CD14-positive monocyte (primary cell): ENCODE measurements around the gene CXCR4. TPM values are rescaled to one million over a fixed set of nuclear protein-coding genes. Genes with fewer than 3 reads are reported as not detected.

Experiments used
- DNase-seq, 3 donors: peaks; one replicate each; pipeline ENCODE4 v3.0.0-alpha.2; 2011 to 2022
- H2AFZ ChIP-seq: 2 replicates; pipeline ENCODE4 v1.6.0; 2012; ENCODE audit warnings: mild to moderate bottlenecking, low read depth, low read length, inconsistent platforms; ENCODE audit not compliant: insufficient read depth, poor library complexity, severe bottlenecking
- H3K27ac ChIP-seq, 2 donors: 1 replicate in 1 of 2; 2 replicates in 1 of 2; pipeline ENCODE4 v1.5.1; 2012 to 2013; ENCODE audit warnings: low read length in 2 of 2, control low read depth in 1 of 2, inconsistent platforms in 1 of 2, low read depth in 1 of 2, mild to moderate bottlenecking in 1 of 2
- H3K27me3 ChIP-seq, 2 donors: one replicate each; pipeline versions ENCODE4 v1.6.0 to v1.6.1; 2011 to 2013; ENCODE audit warnings: low read length in 2 of 2; ENCODE audit not compliant: control insufficient read depth in 2 of 2, insufficient read depth in 2 of 2
- H3K36me3 ChIP-seq, 2 donors: replicated peaks in 1 of 2; 1 replicate in 1 of 2; 2 replicates in 1 of 2; pipeline versions ENCODE4 v1.5.1 to v1.6.1; 2012 to 2013; ENCODE audit warnings: low read length in 2 of 2, control low read depth in 1 of 2, inconsistent platforms in 1 of 2, mild to moderate bottlenecking in 1 of 2; ENCODE audit not compliant: insufficient read depth in 2 of 2, control insufficient read depth in 1 of 2
- H3K4me1 ChIP-seq, 2 donors: 1 replicate in 1 of 2; 2 replicates in 1 of 2; pipeline versions ENCODE4 v1.5.1 to v1.6.1; 2012 to 2013; ENCODE audit warnings: low read length in 2 of 2, control low read depth in 1 of 2, inconsistent platforms in 1 of 2, mild to moderate bottlenecking in 1 of 2, moderate library complexity in 1 of 2; ENCODE audit not compliant: insufficient read depth in 2 of 2, control insufficient read depth in 1 of 2
- H3K4me2 ChIP-seq: replicated peaks from 2 replicates; pipeline ENCODE3; 2012; ENCODE audit warnings: low read length, moderate library complexity, mild to moderate bottlenecking; ENCODE audit not compliant: poor library complexity, severe bottlenecking; ENCODE audit errors: extremely low read depth
- H3K4me3 ChIP-seq, 3 experiments: fragments of 200-600 bp in 1 of 3; sonication (generic) in 1 of 3; replicated peaks in 1 of 3; 1 replicate in 2 of 3; 2 replicates in 1 of 3; pipeline ENCODE4 v1.5.1; 2011 to 2013; ENCODE audit warnings: low read length in 3 of 3, mild to moderate bottlenecking in 3 of 3, control low read depth in 2 of 3, low read depth in 2 of 3, inconsistent platforms in 1 of 3, moderate library complexity in 1 of 3
- H3K79me2 ChIP-seq: 2 replicates; pipeline ENCODE4 v1.6.0; 2012; ENCODE audit warnings: mild to moderate bottlenecking, control low read depth, inconsistent platforms, low read length, moderate library complexity; ENCODE audit not compliant: insufficient read depth
- H3K9ac ChIP-seq: 2 replicates; pipeline ENCODE4 v1.6.0; 2017; ENCODE audit warnings: low read length, mild to moderate bottlenecking; ENCODE audit not compliant: insufficient read depth, poor library complexity, severe bottlenecking
- H3K9me3 ChIP-seq, 2 donors: replicated peaks in 1 of 2; 1 replicate in 1 of 2; 2 replicates in 1 of 2; pipeline versions ENCODE4 v1.5.1 to v1.6.1; 2012 to 2013; ENCODE audit warnings: low read length in 2 of 2, control low read depth in 1 of 2; ENCODE audit not compliant: control insufficient read depth in 1 of 2, insufficient read depth in 1 of 2
- H4K20me1 ChIP-seq: 2 replicates; pipeline ENCODE4 v1.6.0; 2012; ENCODE audit warnings: mild to moderate bottlenecking, low read length, control low read depth, moderate library complexity; ENCODE audit not compliant: insufficient read depth
- H3K27ac Mint-ChIP-seq, 7 donors: one replicate each; pipeline ENCODE4 v1.8.0; 2020; ENCODE audit warnings: mild to moderate bottlenecking in 7 of 7, mixed read lengths in 7 of 7, moderate library complexity in 6 of 7, inconsistent platforms in 2 of 7
- H3K27me3 Mint-ChIP-seq, 3 donors: one replicate each; pipeline ENCODE4 v1.8.0; 2021 to 2022; ENCODE audit warnings: low read depth in 3 of 3, mild to moderate bottlenecking in 3 of 3, mixed read lengths in 3 of 3, moderate library complexity in 3 of 3, inconsistent platforms in 1 of 3
- H3K36me3 Mint-ChIP-seq, 2 donors: one replicate each; pipeline ENCODE4 v1.8.0; 2020; ENCODE audit warnings: mixed read lengths in 2 of 2, inconsistent platforms in 1 of 2, mild to moderate bottlenecking in 1 of 2
- H3K4me1 Mint-ChIP-seq: one replicate; pipeline ENCODE4 v1.8.0; 2020; ENCODE audit warnings: mild to moderate bottlenecking, mixed read lengths
- H3K4me3 Mint-ChIP-seq, 2 donors: one replicate each; pipeline ENCODE4 v1.8.0; 2020; ENCODE audit warnings: mild to moderate bottlenecking in 2 of 2, mixed read lengths in 2 of 2, moderate library complexity in 1 of 2
- H3K9me3 Mint-ChIP-seq, 7 donors: one replicate each; pipeline ENCODE4 v1.8.0; 2020 to 2022; ENCODE audit warnings: mixed read lengths in 7 of 7, mild to moderate bottlenecking in 6 of 7, moderate library complexity in 6 of 7, inconsistent platforms in 2 of 7
- CTCF ChIP-seq: fragments of 200-600 bp; IDR thresholded peaks from one replicate; pipeline ENCODE4 v1.8.0; 2022; ENCODE audit warnings: antibody characterized with exemption, mild to moderate bottlenecking
- WGBS: methylation state at CpG from one replicate; pipeline ENCODE4 v1.1.5; 2013; ENCODE audit warnings: missing lambda C conversion rate; ENCODE audit not compliant: insufficient coverage; 5-methylcytosine and 5-hydroxymethylcytosine counted together
- intact Hi-C, 2 donors: fragments of 100-400 bp; cut with micrococcal nuclease; formaldehyde crosslinking; loops; one replicate each; pipeline versions ENCODE4 v1.15.0 to v1.15.1; 2023
- polyA plus RNA-seq, 3 donors: library from polyadenylated mRNA; depleted of rRNA in 1 of 3; unstranded in 2 of 3; stranded (reverse) in 1 of 3; fragments of 300-500 nt in 2 of 3; fragments of >200 nt in 1 of 3; fragmentation: Illumina TruSeq in 2 of 3; gene quantifications; 1 replicate in 2 of 3; 2 replicates in 1 of 3; pipeline ENCODE4 v1.2.3, GENCODE V29; 2012 to 2021

The CXCR4 gene
- polyA plus RNA-seq, 3 donors = 140 to 1,274 (median 391) TPM

GRCh38 chr2:136143603-136144451 lies 25.9 kb upstream of the CXCR4 start:
- DNase-seq = no peak
- H3K27me3 Mint-ChIP-seq = no peaks in the 10 kb centered on the region
- no peak overlapping the region for H3K9ac ChIP-seq
- no peak overlapping the region for H3K4me2 ChIP-seq
- H3K4me1 Mint-ChIP-seq = peaks cover 44% of the 10 kb centered on the region
- no peaks in the 10 kb centered on the region for H4K20me1 ChIP-seq
- H3K36me3 ChIP-seq = no peaks in the 10 kb centered on the region
- TF ChIP-seq CTCF = no peak
- H3K27ac Mint-ChIP-seq = peak overlapping the region in 3 of 7 donors; percentile 40 to 69 (median 66)
- H3K27ac ChIP-seq = no peak overlapping the region
- no peaks in the 10 kb centered on the region for H3K9me3 ChIP-seq
- H3K4me3 ChIP-seq = no peak overlapping the region
- H3K9me3 Mint-ChIP-seq = peaks cover 0 to 9% (median 4%) of the 10 kb centered on the region in 7 donors
- 83% methylated on average over 1 of the region's 6 CpGs for WGBS
- H3K79me2 ChIP-seq = no peaks in the 10 kb centered on the region
- intact Hi-C loops = no loop called here
- no peaks in the 10 kb centered on the region for H3K27me3 ChIP-seq
- H2AFZ ChIP-seq = peak overlapping the region; percentile 27
- H3K36me3 Mint-ChIP-seq = peaks cover 0 to 3% of the 10 kb centered on the region in 2 donors
- no peak overlapping the region for H3K4me3 Mint-ChIP-seq
- H3K4me1 ChIP-seq = peaks cover 19 to 38% of the 10 kb centered on the region in 2 donors

GRCh38 chr2:136141510-136142149 lies 23.7 kb upstream of the CXCR4 start:
- Histone ChIP-seq H3K27me3 (no peaks in the 10 kb centered on the region), H3K4me2 (peak overlapping the region; percentile 24), H2AFZ (peak overlapping the region; percentile 21), H3K9ac (no peak overlapping the region), H4K20me1 (no peaks in the 10 kb centered on the region), H3K36me3 (no peaks in the 10 kb centered on the region), H3K4me3 (peak overlapping the region in 1 of 3 experiments; percentile 6), H3K9me3 (no peaks in the 10 kb centered on the region), H3K79me2 (no peaks in the 10 kb centered on the region), H3K27ac (peak overlapping the region in 1 of 2 donors; percentile 57), H3K4me1 (peaks cover 41 to 59% of the 10 kb centered on the region in 2 donors)
- Mint-ChIP-seq H3K4me3 (peak overlapping the region in 1 of 2 donors; percentile 26), H3K4me1 (peaks cover 65% of the 10 kb centered on the region), H3K27me3 (peaks cover 0 to 1% (median 0%) of the 10 kb centered on the region in 3 donors), H3K9me3 (peaks cover 0 to 3% (median 0%) of the 10 kb centered on the region in 7 donors), H3K27ac (peak overlapping the region in 4 of 7 donors; percentile 25 to 82 (median 76)), H3K36me3 (peaks cover 0 to 2% of the 10 kb centered on the region in 2 donors)
- DNase-seq = peak in 1 of 3 donors; percentile 44
- 0% methylated on average over 1 of the region's 7 CpGs for WGBS
- TF ChIP-seq CTCF = no peak
- intact Hi-C loops = no loop called here
